ENCODE results near the gene USH2A.

The USH2A gene

DNA sequence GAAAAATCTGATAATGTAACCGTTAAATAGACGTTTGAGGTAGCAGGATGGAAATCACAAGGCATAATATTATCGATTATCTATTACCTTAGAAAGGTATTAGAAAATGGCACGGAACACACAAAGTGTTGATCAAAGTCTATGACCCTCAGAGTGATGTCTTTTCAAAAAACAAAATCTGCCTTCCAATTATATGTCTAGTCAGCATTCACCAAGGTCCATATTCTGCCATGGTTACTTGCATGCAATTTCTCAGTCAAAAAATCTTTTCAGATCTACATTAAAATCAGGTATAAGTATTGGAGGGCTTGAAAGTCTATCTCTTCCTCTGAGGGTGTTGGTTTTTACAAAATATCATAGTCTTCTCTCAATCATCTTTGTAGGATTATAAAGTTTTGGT lies 774.3 kb downstream of the USH2A start:
- DNase-seq (ENCODE audit: low spot score), result no peak

DNA sequence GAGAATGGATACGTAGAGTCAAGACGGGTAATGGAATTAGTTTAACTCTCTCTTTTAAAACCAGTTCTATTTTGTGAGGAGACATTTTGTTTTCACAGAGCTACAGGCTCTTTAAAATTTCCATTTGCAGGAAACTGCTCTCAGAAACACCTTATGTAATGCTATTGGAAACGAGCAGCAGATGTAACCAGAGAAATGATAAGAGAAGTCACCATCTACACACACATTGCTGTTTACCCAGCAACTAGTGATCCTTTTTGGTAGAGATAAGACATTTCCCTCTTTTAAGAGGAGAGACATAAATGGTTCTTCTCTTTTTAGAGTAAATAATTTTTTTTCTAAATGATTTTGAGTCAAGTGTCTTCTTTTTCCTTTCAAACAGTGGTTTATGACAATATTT lies 775.5 kb downstream of the USH2A start:
- no peak for DNase-seq (ENCODE audit: low spot score)

- no peak for DNase-seq (ENCODE audit: low spot score)
Observed at GRCh38 chr1:215645861-215646260, 777.4 kb downstream of the USH2A start.

- no peak for DNase-seq (ENCODE audit: low spot score)
Observed at GRCh38 chr1:215645182-215645581, 778.1 kb downstream of the USH2A start.

DNA sequence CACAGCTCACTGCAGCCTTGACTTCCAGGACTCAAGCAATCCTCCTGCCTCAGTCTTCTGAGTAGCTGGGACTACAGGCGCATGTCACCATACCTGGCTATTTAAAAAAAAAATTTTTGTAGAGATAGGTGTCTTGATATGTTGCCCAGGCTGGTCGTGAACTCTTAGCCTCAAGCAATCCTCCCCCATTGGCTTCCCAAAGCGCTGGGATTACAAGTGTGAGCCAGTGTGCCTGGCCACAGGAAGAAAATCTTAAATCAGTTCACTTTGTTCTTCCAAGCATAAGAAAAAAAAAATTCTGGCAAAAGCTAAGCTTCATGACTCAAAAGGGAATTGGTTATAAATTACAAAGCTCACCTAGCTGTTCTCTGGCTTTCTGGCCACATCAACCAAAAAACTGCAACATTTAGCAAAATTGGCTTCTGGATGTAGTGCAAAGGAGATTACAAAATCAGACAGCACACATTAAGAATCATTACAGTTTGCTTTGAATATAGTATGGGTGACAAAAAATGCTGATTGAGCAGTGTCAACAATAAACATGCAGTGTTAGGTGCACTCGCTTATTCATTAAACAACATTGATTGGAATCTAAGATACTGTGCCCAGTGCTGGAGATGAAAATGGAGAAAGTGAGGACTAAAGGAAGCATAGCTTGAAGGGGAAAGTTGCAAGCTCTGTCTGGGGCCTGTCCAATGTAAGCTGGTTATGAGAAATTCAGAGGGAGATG lies 779.5 kb downstream of the USH2A start:
- DNase-seq (ENCODE audit: low spot score), result no peak

DNA sequence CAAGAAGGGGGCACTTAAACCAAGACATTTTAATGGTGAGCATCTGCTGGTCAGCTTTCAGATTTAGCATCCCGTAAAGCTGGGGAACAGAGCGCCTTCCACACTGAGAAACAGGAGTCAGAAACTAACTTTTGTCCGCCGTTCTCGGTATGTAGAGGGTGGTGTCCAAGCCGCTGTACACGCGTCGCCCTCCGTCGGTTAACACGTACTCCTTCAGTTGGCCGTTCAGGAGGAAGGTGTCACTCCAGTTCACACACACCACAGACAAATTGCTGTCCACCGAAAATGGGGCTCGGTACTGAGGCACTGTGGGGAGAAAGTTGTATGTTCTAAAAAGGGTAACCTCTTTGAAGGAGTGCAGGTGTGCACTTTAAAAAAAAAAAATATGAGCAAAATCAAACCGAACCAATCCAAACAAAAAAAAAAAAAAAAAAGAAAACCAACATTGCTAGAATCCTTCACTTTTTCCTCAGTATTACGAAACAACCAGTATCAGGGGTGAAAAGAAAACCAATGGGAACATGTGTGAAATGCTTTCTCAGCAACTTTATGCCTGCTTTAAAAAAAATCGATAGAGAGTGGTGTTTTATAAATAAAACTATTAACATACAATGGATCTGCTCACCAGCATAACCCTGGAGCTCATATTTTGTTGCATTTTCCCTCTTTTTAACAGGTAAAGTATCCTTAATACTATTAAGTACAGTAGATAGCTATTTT lies 782.7 kb downstream of the USH2A start:
- DNase-seq (ENCODE audit: low spot score), result no peak

- DNase-seq (ENCODE audit: low spot score), result no peak
Observed at GRCh38 chr1:215637041-215637573, 786.1 kb downstream of the USH2A start.

- no peak for DNase-seq (ENCODE audit: low spot score)
Observed at GRCh38 chr1:215636258-215636965, 786.8 kb downstream of the USH2A start.

DNA sequence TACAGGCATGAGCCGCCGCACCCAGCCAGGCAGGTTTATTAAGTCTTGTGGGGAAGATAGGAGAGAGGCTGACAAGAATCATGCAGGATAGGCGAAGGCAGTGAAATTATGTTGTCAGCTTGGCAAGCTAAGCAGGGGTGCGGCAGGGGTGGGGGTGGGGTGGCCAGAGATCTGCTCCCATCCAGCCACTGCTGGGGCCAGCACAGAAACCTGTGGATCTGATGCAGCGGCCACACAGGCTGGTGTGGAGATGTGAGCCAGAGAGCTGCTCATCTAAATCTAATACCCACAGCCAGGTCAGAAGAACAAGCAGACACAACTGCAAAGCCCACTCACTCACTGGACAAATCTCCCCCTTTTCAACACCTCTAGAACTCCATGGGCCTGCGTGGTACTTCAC lies 787.4 kb downstream of the USH2A start:
- no peak for DNase-seq (ENCODE audit: low spot score)

- DNase-seq (ENCODE audit: low spot score), result no peak
Observed at GRCh38 chr1:215631489-215631888, 791.8 kb downstream of the USH2A start.

DNA sequence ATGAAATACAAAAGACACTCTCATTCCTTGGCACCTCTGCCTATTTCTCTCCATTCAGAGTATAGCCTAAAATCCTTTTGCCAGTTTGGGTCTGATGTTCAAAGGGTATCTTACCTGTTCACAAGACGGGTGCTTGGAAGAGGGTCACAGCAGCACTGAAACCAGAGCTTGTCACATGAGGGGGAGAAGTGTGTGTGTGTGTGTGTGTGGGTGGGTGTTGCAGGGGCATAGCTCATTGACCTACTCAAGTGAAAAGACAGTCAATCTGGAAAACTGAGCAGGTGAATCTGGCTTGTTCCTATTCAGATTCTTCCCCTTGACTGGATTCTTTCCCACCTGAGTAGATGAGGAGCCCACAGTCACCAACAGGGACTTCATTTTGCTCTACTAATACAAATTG lies 792.2 kb downstream of the USH2A start:
- no peak for DNase-seq (ENCODE audit: low spot score)

DNA sequence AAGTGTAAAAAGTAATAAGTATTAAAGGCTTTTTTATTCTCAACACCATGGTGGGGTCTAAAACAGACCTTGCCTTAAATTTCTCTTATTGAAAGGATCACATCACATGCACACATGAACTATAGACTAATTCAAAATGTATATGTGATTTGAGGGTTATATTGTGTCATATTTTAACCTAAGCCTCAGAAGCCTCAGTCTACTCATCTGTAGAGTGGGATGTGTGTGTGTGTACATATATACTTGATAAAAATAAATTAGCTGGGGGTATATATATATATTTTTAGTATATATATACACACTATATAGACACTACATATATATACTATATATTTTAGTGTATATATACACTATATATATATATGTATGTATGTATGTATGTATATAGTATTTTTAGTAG lies 797.3 kb downstream of the USH2A start:
- DNase-seq (ENCODE audit: low spot score), result no peak

GRCh38 chr1:215623162-215623561 lies 800.1 kb downstream of the USH2A start:
- DNase-seq (ENCODE audit: low spot score), result no peak

- no peak for DNase-seq (ENCODE audit: low spot score)
Observed at GRCh38 chr1:215617979-215618378, 805.3 kb downstream of the USH2A start.

DNA sequence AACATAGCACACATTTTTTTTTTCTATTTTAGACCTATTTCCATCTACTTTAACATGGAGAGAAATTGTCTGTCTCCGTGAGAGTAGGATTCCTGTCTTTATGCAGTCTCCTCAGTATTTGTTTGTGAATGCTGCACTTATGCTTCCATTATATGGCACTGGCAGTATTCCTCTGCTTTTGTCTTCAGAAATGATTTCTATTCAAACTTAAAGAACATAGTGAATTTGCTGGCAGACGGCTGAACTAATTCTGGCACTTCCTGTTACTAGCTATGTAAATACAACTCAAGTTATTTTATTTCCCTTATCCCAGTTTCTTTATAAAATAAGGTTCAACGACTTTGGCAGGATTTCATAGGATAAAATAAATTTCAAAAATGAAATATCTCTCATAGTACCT lies 810.9 kb downstream of the USH2A start:
- no peak for DNase-seq (ENCODE audit: low spot score)

DNA sequence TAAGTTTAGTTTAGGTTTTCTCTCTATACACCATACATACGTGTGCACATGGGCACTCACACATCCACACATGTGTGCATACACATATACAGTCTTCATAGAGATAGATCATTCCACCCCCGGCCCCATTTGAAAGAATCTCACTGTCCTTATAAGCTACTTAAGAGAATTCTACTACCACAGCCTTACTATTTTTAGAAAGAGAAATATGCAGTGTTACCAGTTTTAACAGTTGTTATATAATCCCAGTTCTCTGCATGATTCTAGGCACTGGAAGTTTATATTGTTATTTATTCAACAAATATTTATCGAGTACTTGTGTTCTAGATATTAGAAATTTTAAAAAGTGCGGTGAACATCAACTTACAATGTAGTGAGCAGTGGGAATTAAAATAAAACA lies 814.6 kb downstream of the USH2A start:
- no peak for DNase-seq (ENCODE audit: low spot score)

DNA sequence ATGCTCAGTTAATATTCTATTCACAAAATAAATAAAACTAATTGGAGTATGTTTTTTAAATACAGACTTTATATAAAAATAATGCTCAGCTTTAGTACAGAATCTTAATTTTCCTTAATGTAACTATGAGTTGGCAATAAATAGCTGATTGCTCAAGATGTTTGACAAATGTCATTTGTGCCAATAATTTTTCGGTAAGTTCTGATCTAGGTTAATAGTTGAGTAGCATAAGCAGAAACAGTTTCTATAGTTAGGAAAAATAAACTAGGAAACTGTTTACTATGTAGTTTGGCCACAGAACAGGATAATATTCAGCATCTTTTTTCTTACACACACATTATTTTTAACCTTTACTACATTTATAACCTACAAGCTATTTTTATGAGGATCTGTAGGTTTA lies 815.8 kb downstream of the USH2A start:
- DNase-seq (ENCODE audit: low spot score), result no peak

GRCh38 chr1:215606564-215607168 lies 816.6 kb downstream of the USH2A start:
- DNase-seq (ENCODE audit: low spot score), result no peak

DNA sequence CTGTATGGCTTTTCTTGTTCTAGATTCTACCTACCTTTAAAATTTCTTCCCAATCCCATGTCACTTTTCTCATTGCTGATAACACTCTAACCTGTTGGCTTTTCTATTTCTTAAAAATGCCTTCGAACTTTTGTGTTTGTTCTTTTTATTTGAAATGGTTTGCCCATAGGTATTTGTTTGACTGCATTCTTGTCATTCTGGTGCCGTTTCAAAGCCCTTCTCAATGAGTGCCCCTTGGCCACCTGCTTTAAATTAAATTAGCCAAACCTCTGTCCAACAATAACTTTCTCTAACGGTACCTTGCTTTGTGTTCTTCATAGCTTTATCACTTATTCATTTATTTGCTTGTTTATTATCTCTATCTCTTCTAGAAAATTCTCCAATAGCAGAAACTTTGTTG lies 817.2 kb downstream of the USH2A start:
- no peak for DNase-seq (ENCODE audit: low spot score)

DNA sequence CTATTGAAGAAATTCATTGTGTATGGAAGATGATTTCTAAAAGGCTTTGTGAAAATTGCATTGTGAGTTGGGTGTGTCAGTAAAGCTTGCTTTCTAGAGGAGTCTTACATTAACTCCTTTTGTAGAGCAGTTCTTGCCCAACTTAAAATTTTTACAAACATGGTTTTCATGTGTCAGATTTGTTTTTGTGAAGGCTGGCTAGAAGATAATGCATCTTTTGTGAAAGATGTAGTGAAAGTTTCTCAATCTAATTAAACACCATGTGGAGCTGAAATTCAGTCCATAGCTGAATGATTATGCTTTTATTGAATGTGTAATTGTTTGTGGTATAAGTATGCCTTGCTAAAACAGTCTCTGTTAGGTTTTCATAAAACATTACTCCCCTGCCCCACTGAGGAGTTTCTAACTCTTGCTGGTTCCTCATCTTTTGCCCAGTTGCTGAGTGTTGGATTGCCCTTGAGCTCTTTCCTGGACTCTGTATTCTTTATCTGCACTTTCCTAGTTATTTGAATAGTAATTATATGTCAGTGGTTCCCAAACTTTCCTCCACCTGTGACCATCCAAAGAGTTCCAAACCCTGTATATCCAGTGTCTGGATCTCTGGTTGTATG lies 818.1 kb downstream of the USH2A start:
- DNase-seq (ENCODE audit: low spot score), result no peak

- DNase-seq (ENCODE audit: low spot score), result no peak
Observed at GRCh38 chr1:215603319-215603718, 819.9 kb downstream of the USH2A start.

- no peak for DNase-seq (ENCODE audit: low spot score)
Observed at GRCh38 chr1:215601276-215601675, 822.0 kb downstream of the USH2A start.
